ENCODE results near the gene UTS2. TPM values are rescaled to one million over a fixed set of nuclear protein-coding genes. Genes with fewer than 3 reads are reported as not detected.

The UTS2 gene
- total and polyA plus RNA-seq, 2 of the 4 experiments (the other 2 are of a cell fraction), result not detected

- Histone ChIP-seq H3K9me1 (ENCODE audit: insufficient read depth, low read length) (no peaks in the 10 kb centered on the region), H2AFZ (replicated peaks; ENCODE audit: low read length, poor library complexity) (no peak overlapping the region), H3K23ac (ENCODE audit: low read depth, low read length) (no peak overlapping the region), H3K27me3 (ENCODE audit: control insufficient read depth, insufficient read depth, low read length) (no peaks in the 10 kb centered on the region; the same call in none of the 2 replicates), H2BK15ac (ENCODE audit: low read depth, low read length) (no peak overlapping the region), H4K91ac (ENCODE audit: insufficient read depth, low read depth, low read length) (no peak overlapping the region), H3K56ac (ENCODE audit: extremely low read depth, insufficient read depth, low read length) (no peak overlapping the region), H2BK20ac (ENCODE audit: low read depth, low read length) (no peak overlapping the region), H3K14ac (replicated peaks; ENCODE audit: low read depth, low read length) (no peak overlapping the region), H2AK9ac (replicated peaks; ENCODE audit: low read depth, low read length, poor library complexity) (no peak overlapping the region), H3K79me1 (ENCODE audit: low read depth in 1 of 2, low read length in 2 of 2) (no peaks in the 10 kb centered on the region), H2AK5ac (ENCODE audit: low read depth, low read length) (no peak overlapping the region), H4K20me1 (ENCODE audit: insufficient read depth, low read length) (no peaks in the 10 kb centered on the region), H4K8ac (ENCODE audit: low read depth in 2 of 2, low read length in 2 of 2) (no peak overlapping the region), H2BK5ac (ENCODE audit: low read depth, low read length, poor library complexity, severe bottlenecking) (no peak overlapping the region), H3K18ac (ENCODE audit: low read depth, low read length) (no peak overlapping the region), H3K9me3 (ENCODE audit: control insufficient read depth, insufficient read depth, low read length) (peaks cover 4% of the 10 kb centered on the region), H3K4ac (ENCODE audit: low read depth, low read length) (no peak overlapping the region), H3K4me1 (ENCODE audit: control insufficient read depth, insufficient read depth, low read length) (no peaks in the 10 kb centered on the region), H3K36me3 (ENCODE audit: control insufficient read depth, insufficient read depth, low read length) (no peaks in the 10 kb centered on the region), H2BK120ac (ENCODE audit: low read depth, low read length) (no peak overlapping the region), H3K9ac (ENCODE audit: low read depth, low read length) (no peak overlapping the region), H4K5ac (ENCODE audit: low read depth, low read length) (no peak overlapping the region), H3K4me3 (ENCODE audit: insufficient read depth, low read depth, low read length) (no peak overlapping the region), H3K27ac (ENCODE audit: insufficient read depth, low read length) (no peak overlapping the region), H3K4me2 (ENCODE audit: low read depth, low read length) (no peak overlapping the region)
- intact Hi-C loops (cut with micrococcal nuclease), result no loop called here
- dilution Hi-C loops (cut with HindIII; ENCODE audit: low sequenced_read_pairs, unreplicated experiment), result no loop called here
- no peak for ATAC-seq (ENCODE audit: low read depth)
- CTCF ChIA-PET, result no interaction called here
- no peak for DNase-seq
- no TSS peak for BruUV-seq (replicated peaks)
- TF ChIP-seq RAD21 (IDR thresholded peaks at IDR 0.05; ENCODE audit: low read length), result no peak
- no peak for TF ChIP-seq CEBPB (IDR thresholded peaks at IDR 0.05; ENCODE audit: low read depth, low read length)
- TF ChIP-seq MXI1 (IDR thresholded peaks at IDR 0.05; ENCODE audit: borderline replicate concordance, low read depth, low read length), result no peak
- no peak for TF ChIP-seq RCOR1 (IDR thresholded peaks at IDR 0.05; ENCODE audit: insufficient replicate concordance, low read length)
- TF ChIP-seq, protein P1, sequence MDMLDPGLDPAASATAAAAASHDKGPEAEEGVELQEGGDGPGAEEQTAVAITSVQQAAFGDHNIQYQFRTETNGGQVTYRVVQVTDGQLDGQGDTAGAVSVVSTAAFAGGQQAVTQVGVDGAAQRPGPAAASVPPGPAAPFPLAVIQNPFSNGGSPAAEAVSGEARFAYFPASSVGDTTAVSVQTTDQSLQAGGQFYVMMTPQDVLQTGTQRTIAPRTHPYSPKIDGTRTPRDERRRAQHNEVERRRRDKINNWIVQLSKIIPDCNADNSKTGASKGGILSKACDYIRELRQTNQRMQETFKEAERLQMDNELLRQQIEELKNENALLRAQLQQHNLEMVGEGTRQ (IDR thresholded peaks at IDR 0.05; ENCODE audit: low read depth, low read length), result 0 out of 2 replicates have a peak, but pooled peaks have one; percentile 17
- POLR2A ChIA-PET (ENCODE audit: unreplicated experiment), result interaction anchor here (0.5 kb wide), 1 partner anchor 1120 kb away, joined by 5 read pairs; no protein-coding TSS in a partner anchor
- WGBS, 2 experiments (ENCODE audit: extremely low coverage in 2 of 2, insufficient read length in 1 of 2), result 85% methylated on average over 6 of the region's 7 CpGs; no CpG with 5 or more reads in 1 of the 2 experiments
- in situ Hi-C loops (cut with MboI; ENCODE audit: low sequenced_read_pairs), result no loop called here
These were observed 6.5 kb upstream of the UTS2 start for GRCh38 chr1:7859406-7859805.
